ENCODE data around the gene BCR. TPM values are rescaled to one million over a fixed set of nuclear protein-coding genes. Genes with fewer than 3 reads are reported as not detected.

BCR gene
- total and polyA plus RNA-seq, 7 donors, result 2.7 to 7.7 (median 6.5) TPM

- peaks cover 24% of the 10 kb centered on the region for H3K4me1 ChIP-seq
- H3K27me3 ChIP-seq (ENCODE audit: insufficient read depth in 3 of 3, low read length in 2 of 3), result peaks cover 0 to 6% (median 0%) of the 10 kb centered on the region in 3 donors
- peak; percentile 88 to 91 (median 89) for ATAC-seq
- H3K27ac ChIP-seq, result no peak overlapping the region
- H3K9me3 ChIP-seq, result no peaks in the 10 kb centered on the region
- WGBS, 3 donors, result 29 to 45% (median 32%) methylated on average over 11 of the region's 11 CpGs
- H3K36me3 ChIP-seq (ENCODE audit: insufficient read depth in 1 of 2, low read depth in 1 of 2), result no peaks in the 10 kb centered on the region
- intact Hi-C loops (cut with DNase I), result no loop called here
- H3K4me3 ChIP-seq, result no peak overlapping the region
- peak; percentile 67 to 81 for DNase-seq
- no peak for TF ChIP-seq CTCF (IDR thresholded peaks at IDR 0.05)
These were observed 24.3 kb downstream of the BCR start for GRCh38 chr22:23204541-23205157.

- Histone ChIP-seq H3K27me3 (ENCODE audit: insufficient read depth in 3 of 3, low read length in 2 of 3) (peaks cover 0 to 6% (median 0%) of the 10 kb centered on the region in 3 donors), H3K4me3 (no peak overlapping the region), H3K4me1 (peaks cover 24% of the 10 kb centered on the region), H3K9me3 (no peaks in the 10 kb centered on the region), H3K36me3 (ENCODE audit: insufficient read depth in 1 of 2, low read depth in 1 of 2) (no peaks in the 10 kb centered on the region), H3K27ac (no peak overlapping the region)
- no peak for TF ChIP-seq CTCF (IDR thresholded peaks at IDR 0.05)
- ATAC-seq, result peak in 1 of 4 donors; percentile 40
- no peak for DNase-seq
- WGBS, 3 donors, result 27 to 36% (median 34%) methylated on average over 8 to 9 of the region's 9 CpGs
- intact Hi-C loops (cut with DNase I), result no loop called here
These were observed 25.2 kb downstream of the BCR start for GRCh38 chr22:23205339-23206049.

- ATAC-seq (no peak), DNase-seq (no peak)
- intact Hi-C loops (cut with DNase I), result no loop called here
These were observed 26.6 kb downstream of the BCR start for GRCh38 chr22:23206915-23207314.

GRCh38 chr22:23207729-23208393 lies 27.6 kb downstream of the BCR start:
- H3K9me3 ChIP-seq, result no peaks in the 10 kb centered on the region
- peaks cover 0 to 6% (median 0%) of the 10 kb centered on the region in 3 donors for H3K27me3 ChIP-seq (ENCODE audit: insufficient read depth in 3 of 3, low read length in 2 of 3)
- no peaks in the 10 kb centered on the region for H3K36me3 ChIP-seq (ENCODE audit: insufficient read depth in 1 of 2, low read depth in 1 of 2)
- intact Hi-C loops (cut with DNase I), result no loop called here
- 84 to 91% (median 87%) methylated on average over 11 of the region's 11 CpGs for WGBS, 3 donors
- peaks cover 38% of the 10 kb centered on the region for H3K4me1 ChIP-seq
- no peak overlapping the region for H3K4me3 ChIP-seq
- DNase-seq (no peak), ATAC-seq (no peak)
- no peak overlapping the region for H3K27ac ChIP-seq
- no peak for TF ChIP-seq CTCF (IDR thresholded peaks at IDR 0.05)

More at GRCh38 chr22:23206915-23207314, 26.6 kb downstream of the BCR start:
- TF ChIP-seq CTCF (IDR thresholded peaks at IDR 0.05), result no peak
- Histone ChIP-seq H3K9me3 (no peaks in the 10 kb centered on the region), H3K27ac (no peak overlapping the region), H3K4me1 (peaks cover 28% of the 10 kb centered on the region), H3K4me3 (no peak overlapping the region), H3K27me3 (ENCODE audit: insufficient read depth in 3 of 3, low read length in 2 of 3) (peaks cover 0 to 6% (median 0%) of the 10 kb centered on the region in 3 donors), H3K36me3 (ENCODE audit: insufficient read depth in 1 of 2, low read depth in 1 of 2) (no peaks in the 10 kb centered on the region)
